Tibial nerve (tissue), 4 donors: ENCODE data around the gene BMP4.

Source experiments
- EP300 ChIP-seq, 2 donors: sonication (generic); formaldehyde crosslinking; IDR thresholded peaks; one replicate each; pipeline ENCODE4 v1.6.1; 2017; ENCODE audit warnings: antibody characterized with exemption in 2 of 2, mild to moderate bottlenecking in 1 of 2
- POLR2A ChIP-seq, 2 donors: fragments of 450-650 bp; IDR thresholded peaks; one replicate each; pipeline ENCODE4 v1.6.1; 2017; ENCODE audit warnings: antibody characterized with exemption in 2 of 2, mild to moderate bottlenecking in 2 of 2, moderate library complexity in 2 of 2
- TF ChIP-seq, protein P1 (sequence below), 5 experiments: fragments of 200-600 bp in 3 of 5; fragments of 450-650 bp in 2 of 5; sonication (generic) in 3 of 5; IDR thresholded peaks; one replicate each; pipeline ENCODE4 v1.5.1; 2016 to 2019; ENCODE audit warnings: antibody characterized with exemption in 5 of 5, mild to moderate bottlenecking in 3 of 5, moderate library complexity in 2 of 5

DNA sequence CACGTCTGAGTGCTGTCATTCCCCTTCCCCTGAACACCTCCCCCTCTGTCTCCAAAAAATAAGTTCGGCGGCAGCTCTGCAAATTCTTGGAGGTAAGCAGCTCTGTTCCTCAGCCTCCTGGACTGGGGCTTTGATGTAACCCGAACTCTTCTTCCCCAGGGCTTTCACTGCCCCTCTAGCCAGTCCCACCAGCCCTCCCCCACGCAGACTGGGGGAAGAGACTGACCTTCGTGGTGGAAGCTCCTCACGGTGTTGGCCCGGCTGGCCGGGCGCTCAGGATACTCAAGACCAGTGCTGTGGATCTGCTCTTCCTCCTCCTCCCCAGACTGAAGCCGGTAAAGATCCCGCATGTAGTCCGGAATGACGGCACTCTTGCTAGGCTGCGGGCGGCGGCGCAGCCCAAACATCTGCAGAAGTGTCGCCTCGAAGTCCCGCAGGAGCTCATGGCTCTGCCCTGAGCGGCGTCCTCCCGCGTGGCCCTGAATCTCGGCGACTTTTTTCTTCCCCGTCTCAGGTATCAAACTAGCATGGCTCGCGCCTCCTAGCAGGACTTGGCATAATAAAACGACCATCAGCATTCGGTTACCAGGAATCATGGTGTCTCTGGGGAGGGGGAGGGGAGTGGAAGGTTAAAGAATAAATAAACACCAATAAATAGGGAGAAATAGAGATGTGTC is 4.9 kb downstream of the BMP4 start:
- TF ChIP-seq, protein P1, sequence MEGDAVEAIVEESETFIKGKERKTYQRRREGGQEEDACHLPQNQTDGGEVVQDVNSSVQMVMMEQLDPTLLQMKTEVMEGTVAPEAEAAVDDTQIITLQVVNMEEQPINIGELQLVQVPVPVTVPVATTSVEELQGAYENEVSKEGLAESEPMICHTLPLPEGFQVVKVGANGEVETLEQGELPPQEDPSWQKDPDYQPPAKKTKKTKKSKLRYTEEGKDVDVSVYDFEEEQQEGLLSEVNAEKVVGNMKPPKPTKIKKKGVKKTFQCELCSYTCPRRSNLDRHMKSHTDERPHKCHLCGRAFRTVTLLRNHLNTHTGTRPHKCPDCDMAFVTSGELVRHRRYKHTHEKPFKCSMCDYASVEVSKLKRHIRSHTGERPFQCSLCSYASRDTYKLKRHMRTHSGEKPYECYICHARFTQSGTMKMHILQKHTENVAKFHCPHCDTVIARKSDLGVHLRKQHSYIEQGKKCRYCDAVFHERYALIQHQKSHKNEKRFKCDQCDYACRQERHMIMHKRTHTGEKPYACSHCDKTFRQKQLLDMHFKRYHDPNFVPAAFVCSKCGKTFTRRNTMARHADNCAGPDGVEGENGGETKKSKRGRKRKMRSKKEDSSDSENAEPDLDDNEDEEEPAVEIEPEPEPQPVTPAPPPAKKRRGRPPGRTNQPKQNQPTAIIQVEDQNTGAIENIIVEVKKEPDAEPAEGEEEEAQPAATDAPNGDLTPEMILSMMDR (IDR thresholded peaks at IDR 0.05): no peak
- TF ChIP-seq POLR2A (IDR thresholded peaks at IDR 0.05) (no peak), EP300 (IDR thresholded peaks at IDR 0.05) (no peak)
